Measurements from ENCODE around the gene EEF1E1. TPM values are rescaled to one million over a fixed set of nuclear protein-coding genes. Genes with fewer than 3 reads are reported as not detected.
A peak's percentile ranks its signal among the peaks of the same experiment; 100 is the strongest.

EEF1E1 gene
- total and polyA plus RNA-seq, 9 of the 15 experiments (the other 6 are each of a cell fraction or from before 2014, with no cell fraction given), result 135 to 1,355 (median 327) TPM

GRCh38 chr6:8082954-8083858 lies 19.1 kb downstream of the EEF1E1 start (continued):
- TF ChIP-seq MYNN (IDR thresholded peaks at IDR 0.05), result no peak
- TF ChIP-seq MYNN (CRISPR knock-in tag; IDR thresholded peaks at IDR 0.05), result no peak
- peak; percentile 66; the same call in 1 of the 2 replicates for TF ChIP-seq SMARCC2 (IDR thresholded peaks at IDR 0.05; ENCODE audit: low read depth)
- TF ChIP-seq SOX6 (IDR thresholded peaks at IDR 0.05), result peak; percentile 92
- peak; percentile 35 for TF ChIP-seq DACH1 (IDR thresholded peaks at IDR 0.05; ENCODE audit: partially characterized antibody)
- no peak for TF ChIP-seq ZNF146 (CRISPR knock-in tag; IDR thresholded peaks at IDR 0.05; ENCODE audit: unreplicated experiment)
- TF ChIP-seq, protein P1, sequence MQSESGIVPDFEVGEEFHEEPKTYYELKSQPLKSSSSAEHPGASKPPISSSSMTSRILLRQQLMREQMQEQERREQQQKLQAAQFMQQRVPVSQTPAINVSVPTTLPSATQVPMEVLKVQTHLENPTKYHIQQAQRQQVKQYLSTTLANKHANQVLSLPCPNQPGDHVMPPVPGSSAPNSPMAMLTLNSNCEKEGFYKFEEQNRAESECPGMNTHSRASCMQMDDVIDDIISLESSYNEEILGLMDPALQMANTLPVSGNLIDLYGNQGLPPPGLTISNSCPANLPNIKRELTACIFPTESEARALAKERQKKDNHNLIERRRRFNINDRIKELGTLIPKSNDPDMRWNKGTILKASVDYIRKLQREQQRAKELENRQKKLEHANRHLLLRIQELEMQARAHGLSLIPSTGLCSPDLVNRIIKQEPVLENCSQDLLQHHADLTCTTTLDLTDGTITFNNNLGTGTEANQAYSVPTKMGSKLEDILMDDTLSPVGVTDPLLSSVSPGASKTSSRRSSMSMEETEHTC (IDR thresholded peaks at IDR 0.05), result no peak

DNA sequence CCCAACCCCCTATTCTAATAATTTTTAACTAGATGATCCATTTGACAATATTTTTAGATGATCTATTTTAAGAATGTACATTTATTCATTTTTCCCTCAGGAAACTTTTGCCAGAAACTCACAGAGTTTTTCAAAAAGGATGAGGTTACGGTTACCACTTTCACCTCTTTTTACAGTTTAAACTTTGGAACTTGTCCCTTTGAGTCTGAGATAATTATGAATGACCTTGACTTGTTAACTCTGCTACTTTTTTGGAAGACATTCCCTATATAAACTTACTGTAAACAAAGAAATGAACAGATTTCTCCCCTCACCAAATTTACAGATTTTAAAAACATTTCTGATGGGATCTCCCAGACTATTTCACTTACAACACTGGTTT lies 19.8 kb downstream of the EEF1E1 start:
- H3K9me3 ChIP-seq (replicated peaks; ENCODE audit: control insufficient read depth, insufficient read depth, low read depth, low read length), result no peaks in the 10 kb centered on the region
- H3K9me1 ChIP-seq (ENCODE audit: control insufficient read depth, insufficient read depth, low read length), result no peaks in the 10 kb centered on the region
- WGBS (ENCODE audit: insufficient coverage, low coverage, missing lambda C conversion rate), result 91% methylated on average over 1 of the region's 1 CpG
- peaks cover 55% of the 10 kb centered on the region for H3K79me2 ChIP-seq (ENCODE audit: control insufficient read depth, insufficient read depth, low read length)
- H2AFZ ChIP-seq (ENCODE audit: low read depth, low read length), result no peak overlapping the region
- H3K9ac ChIP-seq (ENCODE audit: insufficient read depth in 1 of 2, low read depth in 2 of 2, low read length in 2 of 2), result no peak overlapping the region
- intact Hi-C loops (cut with micrococcal nuclease) (no loop called here), in situ Hi-C loops (cut with MboI) (no loop called here)
- peaks cover 88% of the 10 kb centered on the region for H3K36me3 ChIP-seq (ENCODE audit: control insufficient read depth, insufficient read depth, low read length)
- peaks cover 0 to 23% of the 10 kb centered on the region in 2 experiments; a peak in 4 of 5 replicates for H3K4me1 ChIP-seq (replicated peaks in 1 of 2; ENCODE audit: control insufficient read depth in 2 of 2, insufficient read depth in 2 of 2, low read length in 2 of 2)
- H3K4me2 ChIP-seq (ENCODE audit: insufficient read depth, low read length), result no peak overlapping the region
- H3K27ac ChIP-seq (ENCODE audit: extremely low read depth, low read depth, low read length), result 0 out of 3 replicates have a peak overlapping the region, but pooled peaks have one; percentile 29
- no peak for DNase-seq (ENCODE audit: extremely low read depth in 1 of 4, low spot score in 3 of 4)
- BruUV-seq (replicated peaks), result no TSS peak
- ChIA-PET POLR2A (interaction anchor here (1.7 kb wide), 1 partner anchor 20 kb away, joined by 3 read pairs; the partner anchor contains the start of gene EEF1E1), CTCF (ENCODE audit: low intra/inter-chr PET ratio) (no interaction called here)
- H4K20me1 ChIP-seq (replicated peaks; ENCODE audit: control insufficient read depth, insufficient read depth, low read length), result peaks cover 3% of the 10 kb centered on the region; the same call in 1 of the 2 replicates
- H3K4me3 ChIP-seq, result no peak overlapping the region
- ATAC-seq, result no peak
- no peak for FAIRE-seq
- TF ChIP-seq GATAD2A (IDR thresholded peaks at IDR 0.05) (no peak), SIN3B (IDR thresholded peaks at IDR 0.05; ENCODE audit: low read depth) (no peak), SRF (CRISPR knock-in tag; IDR thresholded peaks at IDR 0.05) (no peak), ZNF449 (CRISPR knock-in tag; IDR thresholded peaks at IDR 0.05) (no peak), RBBP5 (IDR thresholded peaks at IDR 0.05; ENCODE audit: borderline replicate concordance, insufficient read depth, low read length, poor library complexity, severe bottlenecking) (no peak), SAFB (IDR thresholded peaks at IDR 0.05; ENCODE audit: borderline replicate concordance, low read depth, low read length) (no peak)
- TF ChIP-seq, protein P2, sequence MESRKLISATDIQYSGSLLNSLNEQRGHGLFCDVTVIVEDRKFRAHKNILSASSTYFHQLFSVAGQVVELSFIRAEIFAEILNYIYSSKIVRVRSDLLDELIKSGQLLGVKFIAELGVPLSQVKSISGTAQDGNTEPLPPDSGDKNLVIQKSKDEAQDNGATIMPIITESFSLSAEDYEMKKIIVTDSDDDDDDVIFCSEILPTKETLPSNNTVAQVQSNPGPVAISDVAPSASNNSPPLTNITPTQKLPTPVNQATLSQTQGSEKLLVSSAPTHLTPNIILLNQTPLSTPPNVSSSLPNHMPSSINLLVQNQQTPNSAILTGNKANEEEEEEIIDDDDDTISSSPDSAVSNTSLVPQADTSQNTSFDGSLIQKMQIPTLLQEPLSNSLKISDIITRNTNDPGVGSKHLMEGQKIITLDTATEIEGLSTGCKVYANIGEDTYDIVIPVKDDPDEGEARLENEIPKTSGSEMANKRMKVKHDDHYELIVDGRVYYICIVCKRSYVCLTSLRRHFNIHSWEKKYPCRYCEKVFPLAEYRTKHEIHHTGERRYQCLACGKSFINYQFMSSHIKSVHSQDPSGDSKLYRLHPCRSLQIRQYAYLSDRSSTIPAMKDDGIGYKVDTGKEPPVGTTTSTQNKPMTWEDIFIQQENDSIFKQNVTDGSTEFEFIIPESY (CRISPR knock-in tag; IDR thresholded peaks at IDR 0.05), result no peak
- no peaks in the 10 kb centered on the region for H3K27me3 ChIP-seq (ENCODE audit: control insufficient read depth in 2 of 2, insufficient read depth in 2 of 2, low read length in 2 of 2)
